HT-29 (cell line): Measurements from ENCODE around the gene SCCPDH. TPM values are rescaled to one million over a fixed set of nuclear protein-coding genes. Genes with fewer than 3 reads are reported as not detected.

Source experiments
- DNase-seq: peaks from one replicate; pipeline ENCODE4 v3.0.0-alpha.2; 2015; ENCODE audit warnings: low spot score
- total RNA-seq: library from RNA; depleted of rRNA; stranded (reverse); fragments of >200 nt; shearing (Covaris generic); gene quantifications from 2 replicates; pipeline ENCODE4 v1.2.3, GENCODE V29; 2014

SCCPDH gene
- total RNA-seq, 1 experiment from 2014 or later: 21.5 TPM

DNA sequence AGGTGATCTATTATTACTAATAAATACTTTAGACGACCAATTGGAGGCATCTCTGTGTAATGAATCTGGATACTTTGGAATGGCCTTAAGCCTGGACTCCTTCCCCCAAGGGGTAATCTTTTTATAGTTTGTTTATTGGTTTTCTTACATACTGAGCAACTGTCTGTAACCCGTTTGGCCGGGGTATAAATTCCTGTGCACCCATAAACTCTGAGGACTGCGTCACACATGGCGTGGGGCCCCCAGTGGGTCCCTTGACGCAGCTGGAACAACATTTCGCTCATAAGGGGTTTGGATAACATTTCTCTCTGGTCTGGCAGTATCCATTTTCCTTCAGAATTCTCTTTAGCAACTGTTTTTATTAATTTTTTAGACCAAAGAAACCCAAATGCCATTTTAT, 26.5 kb downstream of the SCCPDH start:
- DNase-seq: no peak

DNA sequence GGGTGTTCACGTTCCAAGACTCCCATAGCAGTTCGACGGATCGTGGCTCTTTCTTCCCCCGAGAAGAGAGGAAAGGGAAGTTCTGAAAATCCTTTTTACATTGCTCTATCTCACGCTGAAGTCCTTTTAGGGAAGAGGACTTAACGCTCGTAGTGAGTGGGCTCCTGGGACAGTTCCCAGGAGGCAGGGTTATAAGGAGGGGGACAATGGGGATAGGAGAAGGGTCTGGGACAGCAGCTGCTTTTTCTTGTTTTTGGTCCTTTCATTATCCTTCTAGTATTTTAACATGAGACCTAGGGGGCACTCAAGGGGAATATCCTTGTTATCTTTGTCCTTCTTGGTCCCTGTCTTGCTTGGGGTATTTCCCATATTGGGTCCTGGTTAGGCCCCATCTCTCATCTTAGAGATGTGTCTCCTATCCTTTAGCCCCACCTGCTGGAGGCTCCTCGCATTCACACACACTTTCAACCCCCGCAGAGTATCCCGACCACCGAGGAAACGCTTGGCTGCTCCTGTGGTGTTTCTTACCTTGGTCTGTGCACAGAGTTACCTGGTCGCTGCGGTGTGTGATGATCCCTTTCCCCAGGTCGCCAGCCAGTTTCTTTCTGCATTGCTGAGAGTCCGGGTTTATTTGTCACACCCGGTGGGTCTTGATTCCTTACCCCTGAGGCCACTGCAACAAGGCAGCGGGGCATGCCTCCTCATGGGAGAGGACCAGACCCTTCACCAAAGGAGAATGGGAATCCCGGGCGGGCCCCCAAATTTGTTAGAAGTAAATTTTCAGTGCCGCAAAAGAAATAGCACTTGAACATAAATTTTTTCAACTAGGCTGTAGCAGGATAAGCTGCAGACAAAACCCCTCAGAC, 29.7 kb downstream of the SCCPDH start:
- peak; percentile 78 for DNase-seq

- DNase-seq: no peak
Measured at GRCh38 chr1:246755419-246755818, 31.2 kb downstream of the SCCPDH start.

DNA sequence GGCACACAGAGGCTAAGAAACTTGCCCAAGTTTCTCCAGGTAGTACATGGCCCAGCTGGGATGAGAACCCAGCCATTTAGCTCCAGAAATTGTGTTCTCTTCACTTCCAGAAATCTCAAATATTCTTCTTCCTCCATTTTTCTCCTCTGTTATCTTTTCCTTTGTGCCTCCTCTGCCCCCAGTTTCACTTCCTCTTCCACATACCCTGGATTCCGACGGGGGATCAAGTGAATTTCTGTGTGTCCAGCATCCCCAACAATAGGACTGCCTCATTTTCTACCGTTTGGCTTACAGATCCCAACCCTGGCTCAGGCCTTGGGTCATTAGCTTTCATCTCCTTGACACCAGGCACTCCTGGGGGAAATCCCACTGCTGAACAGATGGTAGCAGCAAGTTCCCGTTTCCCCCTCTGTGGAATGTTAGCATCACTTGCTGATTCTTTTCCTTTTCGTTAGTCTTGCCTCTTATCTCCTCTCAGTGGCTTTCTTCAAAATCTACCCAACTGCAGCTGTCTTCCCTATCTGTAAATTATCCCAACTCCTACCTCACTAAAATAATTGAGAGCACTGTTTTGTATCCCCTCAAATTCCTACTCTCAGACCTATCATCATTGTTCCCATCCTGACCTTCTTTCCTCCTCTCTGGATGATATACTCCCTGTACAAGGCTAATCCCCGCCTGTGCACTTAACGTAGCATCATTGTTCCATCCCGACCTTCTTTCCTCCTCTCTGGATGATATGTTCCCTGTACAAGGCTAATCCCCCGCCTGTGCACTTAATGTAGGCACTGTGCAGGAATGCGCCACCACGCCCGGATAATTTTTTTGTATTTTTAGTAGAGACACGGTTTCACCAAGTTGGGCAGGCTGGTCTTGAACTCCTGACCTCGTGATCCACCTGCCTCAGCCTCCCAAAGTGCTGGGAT, 36.5 kb downstream of the SCCPDH start:
- DNase-seq: no peak

DNA sequence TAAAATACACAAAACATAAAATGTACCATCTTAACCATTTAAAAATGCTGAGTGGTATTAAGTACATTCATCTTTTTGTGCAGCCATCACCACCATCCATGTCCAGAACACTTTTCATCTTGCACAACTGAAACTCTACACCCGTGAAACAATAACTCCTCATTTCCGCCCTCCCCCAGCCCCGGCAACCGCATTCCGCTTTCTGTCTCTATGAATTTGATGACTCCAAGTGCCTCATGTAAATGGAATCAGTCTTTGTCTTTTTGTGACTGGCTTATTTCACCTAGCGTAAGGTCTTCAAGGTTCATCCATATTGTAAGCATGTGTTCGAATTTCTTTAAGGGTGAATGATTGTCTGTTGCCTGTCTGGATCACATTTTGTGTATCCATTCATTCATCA, 37.2 kb downstream of the SCCPDH start:
- DNase-seq: no peak

GRCh38 chr1:246765521-246765920, 41.3 kb downstream of the SCCPDH start:
- DNase-seq: no peak

- DNase-seq: no peak
Measured at GRCh38 chr1:246768403-246769020, 44.3 kb downstream of the SCCPDH start.

- DNase-seq: no peak
Measured at GRCh38 chr1:246769306-246769705, 45.1 kb downstream of the SCCPDH start.

GRCh38 chr1:246771366-246771765, 47.2 kb downstream of the SCCPDH start:
- no peak for DNase-seq

GRCh38 chr1:246772686-246773085, 48.5 kb downstream of the SCCPDH start:
- DNase-seq: no peak

DNA sequence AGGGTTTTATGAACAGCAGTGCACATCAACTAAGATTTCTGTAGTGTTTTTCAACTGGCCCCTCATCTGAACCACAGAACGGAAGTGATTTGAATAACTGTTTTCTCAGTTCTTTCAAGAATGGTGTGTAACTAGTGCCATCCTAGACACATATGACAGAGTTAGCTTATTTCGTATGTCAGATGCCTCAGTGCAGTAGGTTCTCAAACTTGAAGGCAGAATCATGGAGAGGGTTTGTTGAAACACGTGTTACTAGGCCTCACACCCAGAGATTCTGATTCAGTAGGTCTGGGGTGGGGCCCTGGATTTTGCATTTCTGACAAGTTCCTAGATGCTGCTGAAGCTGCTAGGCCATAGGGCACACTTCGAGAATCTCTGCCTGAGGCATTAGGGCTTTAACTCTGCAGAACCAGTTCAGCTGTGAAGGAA, 49.0 kb downstream of the SCCPDH start:
- no peak for DNase-seq

GRCh38 chr1:246775531-246776385, 51.5 kb downstream of the SCCPDH start:
- DNase-seq: no peak

GRCh38 chr1:246776923-246777322, 52.7 kb downstream of the SCCPDH start:
- DNase-seq: no peak

DNA sequence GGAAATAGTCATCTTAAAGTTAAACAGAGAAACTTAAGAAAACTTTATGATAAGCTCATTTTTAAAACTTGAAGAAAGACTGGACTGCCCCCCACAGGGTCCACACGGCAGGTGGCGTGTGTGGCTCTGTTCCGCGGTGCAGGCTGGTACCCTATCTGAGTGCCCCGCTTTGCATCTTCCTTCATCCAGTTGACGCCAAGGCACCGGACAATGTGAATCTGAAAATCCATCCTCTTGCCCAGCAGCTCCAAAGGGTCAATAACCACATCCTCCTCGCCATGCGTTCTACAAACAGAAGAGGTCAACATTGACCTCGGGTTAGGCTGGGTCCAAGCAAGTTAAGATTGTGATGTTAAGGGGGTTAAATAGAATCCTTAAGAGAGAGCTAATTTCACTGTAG, 54.5 kb downstream of the SCCPDH start:
- DNase-seq: no peak

- DNase-seq: no peak
Measured at GRCh38 chr1:246779561-246780175, 55.5 kb downstream of the SCCPDH start.

DNA sequence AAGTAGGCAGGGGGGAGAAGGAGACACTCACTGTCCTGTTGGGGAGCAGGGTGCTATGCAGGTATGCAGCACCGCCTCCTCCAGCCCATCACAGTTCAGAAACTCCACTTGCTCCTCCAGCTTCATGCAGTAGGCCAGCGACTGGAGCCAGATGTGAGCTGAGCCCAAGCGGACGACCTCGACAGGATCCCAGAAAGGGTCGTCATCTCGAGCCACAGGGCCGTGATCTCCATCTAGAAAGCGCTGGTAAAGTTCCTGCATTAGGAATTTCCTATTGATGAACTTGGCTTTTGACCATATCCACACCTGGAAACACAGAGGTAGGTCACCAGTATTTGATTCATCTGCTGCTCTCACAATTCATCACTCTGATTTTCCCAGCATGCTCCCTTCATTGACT, 56.1 kb downstream of the SCCPDH start:
- DNase-seq: no peak

- DNase-seq: no peak
Measured at GRCh38 chr1:246781212-246781611, 57.0 kb downstream of the SCCPDH start.

- DNase-seq: no peak
Measured at GRCh38 chr1:246782120-246782900, 58.1 kb downstream of the SCCPDH start.

- no peak for DNase-seq
Measured at GRCh38 chr1:246784621-246785493, 60.6 kb downstream of the SCCPDH start.
